WTC11 (cell line): Measurements from ENCODE around the gene PCDHGA4. TPM values are rescaled to one million over a fixed set of nuclear protein-coding genes. Genes with fewer than 3 reads are reported as not detected.

ENCODE experiments used
- ATAC-seq: fragments of 200-7000 bp; cut with Tn5 transposase; 2 replicates; pipeline ENCODE4 v1.10.0; 2021; ENCODE audit warnings: mild to moderate bottlenecking, moderate library complexity
- CTCF ChIA-PET: fragments of 300-600 bp; sonication (Branson Sonifier 250); formaldehyde crosslinking; loops from one replicate; lab custom pipeline; 2021; ENCODE audit warnings: antibody characterized with exemption; lab: Charles Lee
- POLR2A ChIA-PET: fragments of 350-600 bp; sonication (Branson Sonifier 250); formaldehyde crosslinking; loops from one replicate; lab custom pipeline; 2021; ENCODE audit warnings: antibody characterized with exemption; lab: Charles Lee
- DNase-seq: peaks from one replicate; pipeline ENCODE4 v3.0.0; 2021; ENCODE audit warnings: low spot score
- H3K27ac Mint-ChIP-seq: 2 replicates; pipeline ENCODE4 v1.8.0; 2021; ENCODE audit warnings: mixed read lengths
- H3K27me3 Mint-ChIP-seq: 2 replicates; pipeline ENCODE4 v1.8.0; 2021; ENCODE audit warnings: low read depth, mild to moderate bottlenecking, moderate library complexity, mixed read lengths
- H3K36me3 Mint-ChIP-seq: 2 replicates; pipeline ENCODE4 v1.8.0; 2021; ENCODE audit warnings: mixed read lengths
- H3K4me1 Mint-ChIP-seq: 2 replicates; pipeline ENCODE4 v1.8.0; 2022; ENCODE audit warnings: mixed read lengths
- H3K4me3 Mint-ChIP-seq: 2 replicates; pipeline ENCODE4 v1.8.0; 2021; ENCODE audit warnings: mild to moderate bottlenecking, moderate library complexity, mixed read lengths
- H3K9me3 Mint-ChIP-seq: 2 replicates; pipeline ENCODE4 v1.8.0; 2021; ENCODE audit warnings: mixed read lengths
- EMX1 ChIP-seq: fragments of 250-450 bp; sonication (Bioruptor Pico); IDR thresholded peaks from 2 replicates; pipeline ENCODE4 v1.8.0; 2021; ENCODE audit warnings: mild to moderate bottlenecking
- HMGA2 ChIP-seq: fragments of 250-450 bp; sonication (Bioruptor Pico); IDR thresholded peaks from 2 replicates; pipeline ENCODE4 v1.4.0; 2021; ENCODE audit warnings: mild to moderate bottlenecking, moderate library complexity
- MYBL2 ChIP-seq: sonication (generic); formaldehyde crosslinking; IDR thresholded peaks from 2 replicates; pipeline ENCODE4 v1.8.1; 2023; ENCODE audit warnings: mild to moderate bottlenecking, moderate library complexity, missing genetic modification reagents
- NFYB ChIP-seq: sonication (generic); formaldehyde crosslinking; conservative IDR thresholded peaks from 2 replicates; pipeline ENCODE4 v1.8.0; 2022; ENCODE audit warnings: low read depth, missing genetic modification reagents
- NR1H2 ChIP-seq: sonication (generic); formaldehyde crosslinking; IDR thresholded peaks from 2 replicates; pipeline ENCODE4 v1.9.0; 2021; ENCODE audit warnings: mild to moderate bottlenecking, moderate library complexity, missing genetic modification reagents
- PRRX2 ChIP-seq: fragments of 250-450 bp; sonication (Bioruptor Pico); IDR thresholded peaks from 2 replicates; pipeline ENCODE4 v1.8.0; 2021; ENCODE audit warnings: mild to moderate bottlenecking
- TCF7 ChIP-seq: sonication (generic); formaldehyde crosslinking; IDR thresholded peaks from 2 replicates; pipeline ENCODE4 v1.8.0; 2022; ENCODE audit warnings: mild to moderate bottlenecking, low read depth, missing genetic modification reagents, moderate library complexity
- total RNA-seq: library from RNA; stranded (reverse); gene quantifications from 3 replicates; pipeline ENCODE4 v1.2.3, GENCODE V29; 2021
- TF ChIP-seq, protein P1 (sequence below): sonication (generic); formaldehyde crosslinking; IDR thresholded peaks from 2 replicates; pipeline ENCODE4 v1.8.1; 2022; ENCODE audit warnings: low read depth, mild to moderate bottlenecking, moderate library complexity, missing genetic modification reagents, borderline replicate concordance
- TF ChIP-seq, protein P2 (sequence below): fragments of 250-450 bp; sonication (Bioruptor Pico); IDR thresholded peaks from 2 replicates; pipeline ENCODE4 v1.9.0; 2021; ENCODE audit warnings: mild to moderate bottlenecking
- TF ChIP-seq, protein P3 (sequence below): sonication (generic); formaldehyde crosslinking; IDR thresholded peaks from 2 replicates; pipeline ENCODE4 v1.8.1; 2023; ENCODE audit warnings: mild to moderate bottlenecking, missing genetic modification reagents
- TF ChIP-seq, protein P4 (sequence below): sonication (generic); formaldehyde crosslinking; IDR thresholded peaks from 2 replicates; pipeline ENCODE4 v1.8.1; 2022; ENCODE audit warnings: mild to moderate bottlenecking, missing genetic modification reagents, moderate library complexity, borderline replicate concordance
- TF ChIP-seq, protein P5 (sequence below): sonication (generic); formaldehyde crosslinking; IDR thresholded peaks from 2 replicates; pipeline ENCODE4 v1.8.1; 2023; ENCODE audit warnings: mild to moderate bottlenecking, missing genetic modification reagents
- TF ChIP-seq, protein P6 (sequence below): fragments of 250-450 bp; sonication (Bioruptor Pico); IDR thresholded peaks from 2 replicates; pipeline ENCODE4 v2.1.2; 2022; ENCODE audit warnings: mild to moderate bottlenecking, moderate library complexity
- TF ChIP-seq, protein P7 (sequence below): sonication (generic); formaldehyde crosslinking; IDR thresholded peaks from 2 replicates; pipeline ENCODE4 v1.8.0; 2022; ENCODE audit warnings: mild to moderate bottlenecking, missing genetic modification reagents
- TF ChIP-seq, protein P8 (sequence below): sonication (generic); formaldehyde crosslinking; IDR thresholded peaks from 2 replicates; pipeline ENCODE4 v1.8.1; 2022; ENCODE audit warnings: mild to moderate bottlenecking, moderate library complexity, missing genetic modification reagents
- TF ChIP-seq, protein P9 (sequence below): fragments of 250-450 bp; sonication (Bioruptor Pico); IDR thresholded peaks from 2 replicates; pipeline ENCODE4 v1.9.0; 2021; ENCODE audit warnings: mild to moderate bottlenecking
- TF ChIP-seq, protein P10 (sequence below): fragments of 250-450 bp; sonication (Bioruptor Pico); IDR thresholded peaks from 2 replicates; pipeline ENCODE4 v1.9.0; 2021; ENCODE audit warnings: mild to moderate bottlenecking, borderline replicate concordance

The PCDHGA4 gene
- total RNA-seq, 1 experiment from 2014 or later = 3.5 TPM

DNA sequence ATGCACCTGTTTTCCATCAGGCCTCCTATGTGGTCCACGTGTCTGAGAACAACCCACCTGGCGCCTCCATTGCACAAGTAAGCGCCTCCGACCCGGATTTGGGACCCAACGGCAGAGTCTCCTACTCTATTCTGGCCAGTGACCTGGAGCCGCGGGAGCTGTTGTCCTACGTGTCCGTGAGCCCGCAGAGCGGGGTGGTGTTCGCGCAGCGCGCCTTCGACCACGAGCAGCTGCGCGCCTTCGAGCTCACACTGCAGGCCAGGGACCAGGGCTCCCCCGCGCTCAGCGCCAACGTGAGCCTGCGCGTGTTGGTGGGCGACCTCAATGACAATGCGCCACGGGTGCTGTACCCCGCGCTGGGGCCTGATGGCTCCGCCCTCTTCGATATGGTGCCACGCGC is 3.2 kb upstream of the PCDHGA4 start:
- H3K9me3 Mint-ChIP-seq = peaks cover 55% of the 10 kb centered on the region
- POLR2A ChIA-PET = no interaction called here
- peaks cover 2% of the 10 kb centered on the region for H3K4me1 Mint-ChIP-seq
- CTCF ChIA-PET = interaction anchor here (0.8 to 3.7 kb wide), 6 partner anchors 8 to 206 kb away, joined by 3 to 27 read pairs (median 12); partner anchors contain the start of genes PCDHB14, PCDHB15, PCDHGA10 and PCDHGB2
- no peak for ATAC-seq
- TF ChIP-seq HMGA2 (CRISPR knock-in tag) (no peak), NFYB (CRISPR knock-in tag) (no peak), MYBL2 (CRISPR knock-in tag) (no peak), TCF7 (CRISPR knock-in tag) (no peak), EMX1 (CRISPR knock-in tag) (no peak), NR1H2 (CRISPR knock-in tag) (no peak), PRRX2 (CRISPR knock-in tag) (no peak)
- TF ChIP-seq, protein P1, sequence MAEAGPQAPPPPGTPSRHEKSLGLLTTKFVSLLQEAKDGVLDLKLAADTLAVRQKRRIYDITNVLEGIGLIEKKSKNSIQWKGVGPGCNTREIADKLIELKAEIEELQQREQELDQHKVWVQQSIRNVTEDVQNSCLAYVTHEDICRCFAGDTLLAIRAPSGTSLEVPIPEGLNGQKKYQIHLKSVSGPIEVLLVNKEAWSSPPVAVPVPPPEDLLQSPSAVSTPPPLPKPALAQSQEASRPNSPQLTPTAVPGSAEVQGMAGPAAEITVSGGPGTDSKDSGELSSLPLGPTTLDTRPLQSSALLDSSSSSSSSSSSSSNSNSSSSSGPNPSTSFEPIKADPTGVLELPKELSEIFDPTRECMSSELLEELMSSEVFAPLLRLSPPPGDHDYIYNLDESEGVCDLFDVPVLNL (CRISPR knock-in tag) = no peak
- TF ChIP-seq, protein P2, sequence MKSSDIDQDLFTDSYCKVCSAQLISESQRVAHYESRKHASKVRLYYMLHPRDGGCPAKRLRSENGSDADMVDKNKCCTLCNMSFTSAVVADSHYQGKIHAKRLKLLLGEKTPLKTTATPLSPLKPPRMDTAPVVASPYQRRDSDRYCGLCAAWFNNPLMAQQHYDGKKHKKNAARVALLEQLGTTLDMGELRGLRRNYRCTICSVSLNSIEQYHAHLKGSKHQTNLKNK (CRISPR knock-in tag) = no peak
- TF ChIP-seq, protein P3, sequence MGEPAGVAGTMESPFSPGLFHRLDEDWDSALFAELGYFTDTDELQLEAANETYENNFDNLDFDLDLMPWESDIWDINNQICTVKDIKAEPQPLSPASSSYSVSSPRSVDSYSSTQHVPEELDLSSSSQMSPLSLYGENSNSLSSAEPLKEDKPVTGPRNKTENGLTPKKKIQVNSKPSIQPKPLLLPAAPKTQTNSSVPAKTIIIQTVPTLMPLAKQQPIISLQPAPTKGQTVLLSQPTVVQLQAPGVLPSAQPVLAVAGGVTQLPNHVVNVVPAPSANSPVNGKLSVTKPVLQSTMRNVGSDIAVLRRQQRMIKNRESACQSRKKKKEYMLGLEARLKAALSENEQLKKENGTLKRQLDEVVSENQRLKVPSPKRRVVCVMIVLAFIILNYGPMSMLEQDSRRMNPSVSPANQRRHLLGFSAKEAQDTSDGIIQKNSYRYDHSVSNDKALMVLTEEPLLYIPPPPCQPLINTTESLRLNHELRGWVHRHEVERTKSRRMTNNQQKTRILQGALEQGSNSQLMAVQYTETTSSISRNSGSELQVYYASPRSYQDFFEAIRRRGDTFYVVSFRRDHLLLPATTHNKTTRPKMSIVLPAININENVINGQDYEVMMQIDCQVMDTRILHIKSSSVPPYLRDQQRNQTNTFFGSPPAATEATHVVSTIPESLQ (CRISPR knock-in tag) = no peak
- TF ChIP-seq, protein P4, sequence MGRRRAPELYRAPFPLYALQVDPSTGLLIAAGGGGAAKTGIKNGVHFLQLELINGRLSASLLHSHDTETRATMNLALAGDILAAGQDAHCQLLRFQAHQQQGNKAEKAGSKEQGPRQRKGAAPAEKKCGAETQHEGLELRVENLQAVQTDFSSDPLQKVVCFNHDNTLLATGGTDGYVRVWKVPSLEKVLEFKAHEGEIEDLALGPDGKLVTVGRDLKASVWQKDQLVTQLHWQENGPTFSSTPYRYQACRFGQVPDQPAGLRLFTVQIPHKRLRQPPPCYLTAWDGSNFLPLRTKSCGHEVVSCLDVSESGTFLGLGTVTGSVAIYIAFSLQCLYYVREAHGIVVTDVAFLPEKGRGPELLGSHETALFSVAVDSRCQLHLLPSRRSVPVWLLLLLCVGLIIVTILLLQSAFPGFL (CRISPR knock-in tag) = no peak
- TF ChIP-seq, protein P5, sequence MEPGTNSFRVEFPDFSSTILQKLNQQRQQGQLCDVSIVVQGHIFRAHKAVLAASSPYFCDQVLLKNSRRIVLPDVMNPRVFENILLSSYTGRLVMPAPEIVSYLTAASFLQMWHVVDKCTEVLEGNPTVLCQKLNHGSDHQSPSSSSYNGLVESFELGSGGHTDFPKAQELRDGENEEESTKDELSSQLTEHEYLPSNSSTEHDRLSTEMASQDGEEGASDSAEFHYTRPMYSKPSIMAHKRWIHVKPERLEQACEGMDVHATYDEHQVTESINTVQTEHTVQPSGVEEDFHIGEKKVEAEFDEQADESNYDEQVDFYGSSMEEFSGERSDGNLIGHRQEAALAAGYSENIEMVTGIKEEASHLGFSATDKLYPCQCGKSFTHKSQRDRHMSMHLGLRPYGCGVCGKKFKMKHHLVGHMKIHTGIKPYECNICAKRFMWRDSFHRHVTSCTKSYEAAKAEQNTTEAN (CRISPR knock-in tag) = no peak
- TF ChIP-seq, protein P6, sequence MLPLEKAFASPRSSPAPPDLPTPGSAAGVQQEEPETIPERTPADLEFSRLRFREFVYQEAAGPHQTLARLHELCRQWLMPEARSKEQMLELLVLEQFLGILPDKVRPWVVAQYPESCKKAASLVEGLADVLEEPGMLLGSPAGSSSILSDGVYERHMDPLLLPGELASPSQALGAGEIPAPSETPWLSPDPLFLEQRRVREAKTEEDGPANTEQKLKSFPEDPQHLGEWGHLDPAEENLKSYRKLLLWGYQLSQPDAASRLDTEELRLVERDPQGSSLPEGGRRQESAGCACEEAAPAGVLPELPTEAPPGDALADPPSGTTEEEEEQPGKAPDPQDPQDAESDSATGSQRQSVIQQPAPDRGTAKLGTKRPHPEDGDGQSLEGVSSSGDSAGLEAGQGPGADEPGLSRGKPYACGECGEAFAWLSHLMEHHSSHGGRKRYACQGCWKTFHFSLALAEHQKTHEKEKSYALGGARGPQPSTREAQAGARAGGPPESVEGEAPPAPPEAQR (CRISPR knock-in tag) = no peak
- TF ChIP-seq, protein P7, sequence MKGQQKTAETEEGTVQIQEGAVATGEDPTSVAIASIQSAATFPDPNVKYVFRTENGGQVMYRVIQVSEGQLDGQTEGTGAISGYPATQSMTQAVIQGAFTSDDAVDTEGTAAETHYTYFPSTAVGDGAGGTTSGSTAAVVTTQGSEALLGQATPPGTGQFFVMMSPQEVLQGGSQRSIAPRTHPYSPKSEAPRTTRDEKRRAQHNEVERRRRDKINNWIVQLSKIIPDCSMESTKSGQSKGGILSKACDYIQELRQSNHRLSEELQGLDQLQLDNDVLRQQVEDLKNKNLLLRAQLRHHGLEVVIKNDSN (CRISPR knock-in tag) = no peak
- TF ChIP-seq, protein P8, sequence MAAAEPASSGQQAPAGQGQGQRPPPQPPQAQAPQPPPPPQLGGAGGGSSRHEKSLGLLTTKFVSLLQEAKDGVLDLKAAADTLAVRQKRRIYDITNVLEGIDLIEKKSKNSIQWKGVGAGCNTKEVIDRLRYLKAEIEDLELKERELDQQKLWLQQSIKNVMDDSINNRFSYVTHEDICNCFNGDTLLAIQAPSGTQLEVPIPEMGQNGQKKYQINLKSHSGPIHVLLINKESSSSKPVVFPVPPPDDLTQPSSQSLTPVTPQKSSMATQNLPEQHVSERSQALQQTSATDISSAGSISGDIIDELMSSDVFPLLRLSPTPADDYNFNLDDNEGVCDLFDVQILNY (CRISPR knock-in tag) = no peak
- TF ChIP-seq, protein P9, sequence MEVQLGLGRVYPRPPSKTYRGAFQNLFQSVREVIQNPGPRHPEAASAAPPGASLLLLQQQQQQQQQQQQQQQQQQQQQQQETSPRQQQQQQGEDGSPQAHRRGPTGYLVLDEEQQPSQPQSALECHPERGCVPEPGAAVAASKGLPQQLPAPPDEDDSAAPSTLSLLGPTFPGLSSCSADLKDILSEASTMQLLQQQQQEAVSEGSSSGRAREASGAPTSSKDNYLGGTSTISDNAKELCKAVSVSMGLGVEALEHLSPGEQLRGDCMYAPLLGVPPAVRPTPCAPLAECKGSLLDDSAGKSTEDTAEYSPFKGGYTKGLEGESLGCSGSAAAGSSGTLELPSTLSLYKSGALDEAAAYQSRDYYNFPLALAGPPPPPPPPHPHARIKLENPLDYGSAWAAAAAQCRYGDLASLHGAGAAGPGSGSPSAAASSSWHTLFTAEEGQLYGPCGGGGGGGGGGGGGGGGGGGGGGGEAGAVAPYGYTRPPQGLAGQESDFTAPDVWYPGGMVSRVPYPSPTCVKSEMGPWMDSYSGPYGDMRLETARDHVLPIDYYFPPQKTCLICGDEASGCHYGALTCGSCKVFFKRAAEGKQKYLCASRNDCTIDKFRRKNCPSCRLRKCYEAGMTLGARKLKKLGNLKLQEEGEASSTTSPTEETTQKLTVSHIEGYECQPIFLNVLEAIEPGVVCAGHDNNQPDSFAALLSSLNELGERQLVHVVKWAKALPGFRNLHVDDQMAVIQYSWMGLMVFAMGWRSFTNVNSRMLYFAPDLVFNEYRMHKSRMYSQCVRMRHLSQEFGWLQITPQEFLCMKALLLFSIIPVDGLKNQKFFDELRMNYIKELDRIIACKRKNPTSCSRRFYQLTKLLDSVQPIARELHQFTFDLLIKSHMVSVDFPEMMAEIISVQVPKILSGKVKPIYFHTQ = no peak
- TF ChIP-seq, protein P10, sequence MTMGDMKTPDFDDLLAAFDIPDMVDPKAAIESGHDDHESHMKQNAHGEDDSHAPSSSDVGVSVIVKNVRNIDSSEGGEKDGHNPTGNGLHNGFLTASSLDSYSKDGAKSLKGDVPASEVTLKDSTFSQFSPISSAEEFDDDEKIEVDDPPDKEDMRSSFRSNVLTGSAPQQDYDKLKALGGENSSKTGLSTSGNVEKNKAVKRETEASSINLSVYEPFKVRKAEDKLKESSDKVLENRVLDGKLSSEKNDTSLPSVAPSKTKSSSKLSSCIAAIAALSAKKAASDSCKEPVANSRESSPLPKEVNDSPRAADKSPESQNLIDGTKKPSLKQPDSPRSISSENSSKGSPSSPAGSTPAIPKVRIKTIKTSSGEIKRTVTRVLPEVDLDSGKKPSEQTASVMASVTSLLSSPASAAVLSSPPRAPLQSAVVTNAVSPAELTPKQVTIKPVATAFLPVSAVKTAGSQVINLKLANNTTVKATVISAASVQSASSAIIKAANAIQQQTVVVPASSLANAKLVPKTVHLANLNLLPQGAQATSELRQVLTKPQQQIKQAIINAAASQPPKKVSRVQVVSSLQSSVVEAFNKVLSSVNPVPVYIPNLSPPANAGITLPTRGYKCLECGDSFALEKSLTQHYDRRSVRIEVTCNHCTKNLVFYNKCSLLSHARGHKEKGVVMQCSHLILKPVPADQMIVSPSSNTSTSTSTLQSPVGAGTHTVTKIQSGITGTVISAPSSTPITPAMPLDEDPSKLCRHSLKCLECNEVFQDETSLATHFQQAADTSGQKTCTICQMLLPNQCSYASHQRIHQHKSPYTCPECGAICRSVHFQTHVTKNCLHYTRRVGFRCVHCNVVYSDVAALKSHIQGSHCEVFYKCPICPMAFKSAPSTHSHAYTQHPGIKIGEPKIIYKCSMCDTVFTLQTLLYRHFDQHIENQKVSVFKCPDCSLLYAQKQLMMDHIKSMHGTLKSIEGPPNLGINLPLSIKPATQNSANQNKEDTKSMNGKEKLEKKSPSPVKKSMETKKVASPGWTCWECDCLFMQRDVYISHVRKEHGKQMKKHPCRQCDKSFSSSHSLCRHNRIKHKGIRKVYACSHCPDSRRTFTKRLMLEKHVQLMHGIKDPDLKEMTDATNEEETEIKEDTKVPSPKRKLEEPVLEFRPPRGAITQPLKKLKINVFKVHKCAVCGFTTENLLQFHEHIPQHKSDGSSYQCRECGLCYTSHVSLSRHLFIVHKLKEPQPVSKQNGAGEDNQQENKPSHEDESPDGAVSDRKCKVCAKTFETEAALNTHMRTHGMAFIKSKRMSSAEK = no peak
- TF ChIP-seq, all 79 proteins: peak for 0
- H3K4me3 Mint-ChIP-seq = no peak overlapping the region
- peaks cover 8% of the 10 kb centered on the region for H3K27me3 Mint-ChIP-seq
- H3K36me3 Mint-ChIP-seq = peaks cover 56% of the 10 kb centered on the region
- no peak overlapping the region for H3K27ac Mint-ChIP-seq
- no peak for DNase-seq
